HG02588 (cell line): ENCODE results near the gene PHTF2.

Source experiments
- ATAC-seq: cut with Tn5 transposase; IDR thresholded peaks from one replicate; pipeline ENCODE4 v1.9.1; 2021; ENCODE audit warnings: mild to moderate bottlenecking, moderate library complexity; ENCODE audit not compliant: unreplicated experiment

Gene PHTF2

GRCh38 chr7:77791956-77792355, 6.6 kb upstream of the PHTF2 start:
- no peak for ATAC-seq

GRCh38 chr7:77794000-77794399, 4.6 kb upstream of the PHTF2 start:
- no peak for ATAC-seq

- ATAC-seq: no peak
Observed at GRCh38 chr7:77796109-77796508, 2.5 kb upstream of the PHTF2 start.

GRCh38 chr7:77796960-77797359, 1.6 kb upstream of the PHTF2 start:
- no peak for ATAC-seq

- peak; percentile 24 for ATAC-seq
Observed at GRCh38 chr7:77797734-77798393, 709 bp upstream of the PHTF2 start.

GRCh38 chr7:77799078-77799964, 748 bp downstream of the PHTF2 start:
- peak; percentile 1 for ATAC-seq

GRCh38 chr7:77800158-77800557, 1.6 kb downstream of the PHTF2 start:
- ATAC-seq: no peak

- no peak for ATAC-seq
Observed at GRCh38 chr7:77800730-77801129, 2.2 kb downstream of the PHTF2 start.

- ATAC-seq: no peak
Observed at GRCh38 chr7:77802557-77803405, 4.2 kb downstream of the PHTF2 start.

- ATAC-seq: no peak
Observed at GRCh38 chr7:77806425-77806824, 7.9 kb downstream of the PHTF2 start.

- no peak for ATAC-seq
Observed at GRCh38 chr7:77808517-77808916, 9.9 kb downstream of the PHTF2 start.

- ATAC-seq: no peak
Observed at GRCh38 chr7:77811516-77812289, 13.1 kb downstream of the PHTF2 start.

GRCh38 chr7:77812290-77812685, 13.7 kb downstream of the PHTF2 start:
- no peak for ATAC-seq

- no peak for ATAC-seq
Observed at GRCh38 chr7:77813180-77813579, 14.6 kb downstream of the PHTF2 start.

- ATAC-seq: no peak
Observed at GRCh38 chr7:77819021-77819420, 20.4 kb downstream of the PHTF2 start.

- no peak for ATAC-seq
Observed at GRCh38 chr7:77820967-77821366, 22.4 kb downstream of the PHTF2 start.

GRCh38 chr7:77822269-77822668, 23.7 kb downstream of the PHTF2 start:
- ATAC-seq: no peak

- ATAC-seq: no peak
Observed at GRCh38 chr7:77823787-77824186, 25.2 kb downstream of the PHTF2 start.

GRCh38 chr7:77824636-77825035, 26.1 kb downstream of the PHTF2 start:
- no peak for ATAC-seq

- ATAC-seq: no peak
Observed at GRCh38 chr7:77825131-77825530, 26.6 kb downstream of the PHTF2 start.

- ATAC-seq: no peak
Observed at GRCh38 chr7:77826300-77826699, 27.7 kb downstream of the PHTF2 start.
